Upper lobe of left lung (tissue), 4 donors: ENCODE data around the gene SLC22A3.

ENCODE experiments used
- POLR2A ChIP-seq, 4 donors: fragments of 450-650 bp; IDR thresholded peaks; one replicate each; pipeline ENCODE4 v1.5.1; 2016 to 2017; ENCODE audit warnings: antibody characterized with exemption in 4 of 4, mild to moderate bottlenecking in 2 of 4
- POLR2AphosphoS5 ChIP-seq, 2 donors: sonication (generic); formaldehyde crosslinking; IDR thresholded peaks; one replicate each; pipeline ENCODE4 v1.5.1; 2017; ENCODE audit warnings: antibody characterized with exemption in 2 of 2
- TF ChIP-seq, protein P1 (sequence below), 6 experiments: fragments of 450-650 bp in 4 of 6; fragments of 200-600 bp in 2 of 6; sonication (generic) in 2 of 6; IDR thresholded peaks; one replicate each; pipeline ENCODE4 v1.5.1; 2016 to 2019; ENCODE audit warnings: antibody characterized with exemption in 6 of 6

DNA sequence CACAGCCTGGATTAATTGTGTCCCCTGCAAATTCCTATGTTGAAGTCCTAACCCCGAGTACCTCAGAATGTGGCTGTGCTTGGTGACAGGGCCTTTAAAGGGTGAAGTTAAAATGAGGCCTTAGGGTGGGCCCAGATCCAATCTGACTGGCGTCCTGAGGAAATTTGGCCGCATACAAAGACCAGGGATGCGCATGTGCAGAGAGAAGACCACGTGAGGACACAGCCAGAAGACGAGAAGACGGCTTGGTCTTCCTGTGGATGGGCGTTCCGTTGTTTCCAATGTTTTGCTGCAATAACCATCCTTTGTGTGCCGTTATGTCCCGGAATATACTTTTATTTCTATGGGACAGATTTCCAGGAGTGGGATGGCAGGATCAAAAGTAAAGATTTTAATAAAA, 48.6 kb upstream of the SLC22A3 start:
- TF ChIP-seq POLR2AphosphoS5 (IDR thresholded peaks at IDR 0.05) (no peak), POLR2A (IDR thresholded peaks at IDR 0.05) (no peak)
- TF ChIP-seq, protein P1, sequence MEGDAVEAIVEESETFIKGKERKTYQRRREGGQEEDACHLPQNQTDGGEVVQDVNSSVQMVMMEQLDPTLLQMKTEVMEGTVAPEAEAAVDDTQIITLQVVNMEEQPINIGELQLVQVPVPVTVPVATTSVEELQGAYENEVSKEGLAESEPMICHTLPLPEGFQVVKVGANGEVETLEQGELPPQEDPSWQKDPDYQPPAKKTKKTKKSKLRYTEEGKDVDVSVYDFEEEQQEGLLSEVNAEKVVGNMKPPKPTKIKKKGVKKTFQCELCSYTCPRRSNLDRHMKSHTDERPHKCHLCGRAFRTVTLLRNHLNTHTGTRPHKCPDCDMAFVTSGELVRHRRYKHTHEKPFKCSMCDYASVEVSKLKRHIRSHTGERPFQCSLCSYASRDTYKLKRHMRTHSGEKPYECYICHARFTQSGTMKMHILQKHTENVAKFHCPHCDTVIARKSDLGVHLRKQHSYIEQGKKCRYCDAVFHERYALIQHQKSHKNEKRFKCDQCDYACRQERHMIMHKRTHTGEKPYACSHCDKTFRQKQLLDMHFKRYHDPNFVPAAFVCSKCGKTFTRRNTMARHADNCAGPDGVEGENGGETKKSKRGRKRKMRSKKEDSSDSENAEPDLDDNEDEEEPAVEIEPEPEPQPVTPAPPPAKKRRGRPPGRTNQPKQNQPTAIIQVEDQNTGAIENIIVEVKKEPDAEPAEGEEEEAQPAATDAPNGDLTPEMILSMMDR (IDR thresholded peaks at IDR 0.05) = no peak
